GM19099 (cell line): ENCODE results near the gene MKNK2.

Experiments
- POLR2A ChIP-seq: IDR thresholded peaks from 3 replicates; pipeline ENCODE4 v1.6.1; 2011; ENCODE audit warnings: low read depth; ENCODE audit not compliant: insufficient read length; ENCODE audit errors: extremely low read depth

The MKNK2 gene

GRCh38 chr19:2051773-2052704 is 995 bp upstream of the MKNK2 start:
- peak; percentile 35 for TF ChIP-seq POLR2A

GRCh38 chr19:2050349-2050990 is 574 bp downstream of the MKNK2 start:
- no peak for TF ChIP-seq POLR2A

- TF ChIP-seq POLR2A: peak; percentile 42
Measured at GRCh38 chr19:2049741-2050348, 1.2 kb downstream of the MKNK2 start.

GRCh38 chr19:2048959-2049740 is 1.9 kb downstream of the MKNK2 start:
- peak; percentile 38 for TF ChIP-seq POLR2A

- peak; percentile 14 for TF ChIP-seq POLR2A
Measured at GRCh38 chr19:2048104-2048958, 2.7 kb downstream of the MKNK2 start.

- TF ChIP-seq POLR2A: peak; percentile 18
Measured at GRCh38 chr19:2047449-2048103, 3.5 kb downstream of the MKNK2 start.

GRCh38 chr19:2047076-2047448 is 4.0 kb downstream of the MKNK2 start:
- TF ChIP-seq POLR2A: peak; percentile 11

- peak; percentile 16 for TF ChIP-seq POLR2A
Measured at GRCh38 chr19:2046046-2046907, 4.8 kb downstream of the MKNK2 start.

- TF ChIP-seq POLR2A: peak; percentile 48
Measured at GRCh38 chr19:2045501-2046045, 5.5 kb downstream of the MKNK2 start.

GRCh38 chr19:2044709-2045500 is 6.1 kb downstream of the MKNK2 start:
- peak; percentile 58 for TF ChIP-seq POLR2A

GRCh38 chr19:2043961-2044708 is 6.9 kb downstream of the MKNK2 start:
- TF ChIP-seq POLR2A: no peak

- no peak for TF ChIP-seq POLR2A
Measured at GRCh38 chr19:2043251-2043641, 7.8 kb downstream of the MKNK2 start.
